ENCODE measurements around the gene KDSR.
"Not testable (repeated sequence)": the region's sequence is repeated elsewhere in the genome, so short reads cannot be mapped to it uniquely, and the experiment has no call there.

The KDSR gene

GRCh38 chr18:63366213-63367052 lies 573 bp downstream of the KDSR start:
- DNase-seq (ENCODE audit: extremely low read depth in 1 of 2, low read depth in 1 of 2), result peak; percentile 53 to 62

GRCh38 chr18:63365876-63366212 lies 1.2 kb downstream of the KDSR start:
- no peak for DNase-seq (ENCODE audit: extremely low read depth in 1 of 2, low read depth in 1 of 2)

- no peak for DNase-seq (ENCODE audit: extremely low read depth in 1 of 2, low read depth in 1 of 2)
Measured at GRCh38 chr18:63363951-63364350, 3.1 kb downstream of the KDSR start.

- DNase-seq (ENCODE audit: extremely low read depth in 1 of 2, low read depth in 1 of 2), result not testable (repeated sequence)
Measured at GRCh38 chr18:63363420-63363819, 3.6 kb downstream of the KDSR start.

GRCh38 chr18:63356272-63356896 lies 10.6 kb downstream of the KDSR start:
- no peak for DNase-seq (ENCODE audit: extremely low read depth in 1 of 2, low read depth in 1 of 2)

GRCh38 chr18:63350230-63350629 lies 16.8 kb downstream of the KDSR start:
- DNase-seq (ENCODE audit: extremely low read depth in 1 of 2, low read depth in 1 of 2), result no peak

GRCh38 chr18:63348508-63349136 lies 18.4 kb downstream of the KDSR start:
- DNase-seq (ENCODE audit: extremely low read depth in 1 of 2, low read depth in 1 of 2), result no peak

GRCh38 chr18:63346480-63347183 lies 20.4 kb downstream of the KDSR start:
- DNase-seq (ENCODE audit: extremely low read depth in 1 of 2, low read depth in 1 of 2), result no peak

GRCh38 chr18:63346031-63346430 lies 21.0 kb downstream of the KDSR start:
- no peak for DNase-seq (ENCODE audit: extremely low read depth in 1 of 2, low read depth in 1 of 2)

GRCh38 chr18:63344918-63345317 lies 22.1 kb downstream of the KDSR start:
- DNase-seq (ENCODE audit: extremely low read depth in 1 of 2, low read depth in 1 of 2), result no peak

- no peak for DNase-seq (ENCODE audit: extremely low read depth in 1 of 2, low read depth in 1 of 2)
Measured at GRCh38 chr18:63344263-63344662, 22.7 kb downstream of the KDSR start.

- no peak for DNase-seq (ENCODE audit: extremely low read depth in 1 of 2, low read depth in 1 of 2)
Measured at GRCh38 chr18:63342206-63342605, 24.8 kb downstream of the KDSR start.

- DNase-seq (ENCODE audit: extremely low read depth in 1 of 2, low read depth in 1 of 2), result peak in 1 of 2 donors; percentile 8
Measured at GRCh38 chr18:63339920-63340484, 27.0 kb downstream of the KDSR start.

- DNase-seq (ENCODE audit: extremely low read depth in 1 of 2, low read depth in 1 of 2), result no peak
Measured at GRCh38 chr18:63336366-63337099, 30.5 kb downstream of the KDSR start.

GRCh38 chr18:63331105-63331504 lies 35.9 kb downstream of the KDSR start:
- DNase-seq (ENCODE audit: extremely low read depth in 1 of 2, low read depth in 1 of 2), result no peak

- no peak for DNase-seq (ENCODE audit: extremely low read depth in 1 of 2, low read depth in 1 of 2)
Measured at GRCh38 chr18:63329431-63330145, 37.4 kb downstream of the KDSR start.

- no peak for DNase-seq (ENCODE audit: extremely low read depth in 1 of 2, low read depth in 1 of 2)
Measured at GRCh38 chr18:63326011-63326410, 41.0 kb downstream of the KDSR start.

- no peak for DNase-seq (ENCODE audit: extremely low read depth in 1 of 2, low read depth in 1 of 2)
Measured at GRCh38 chr18:63325086-63325686, 41.8 kb downstream of the KDSR start.

- no peak for DNase-seq (ENCODE audit: extremely low read depth in 1 of 2, low read depth in 1 of 2)
Measured at GRCh38 chr18:63322908-63323634, 43.9 kb downstream of the KDSR start.
